Neutrophil (primary cell): ENCODE measurements around the gene TMEM212.

Experiments used
- H3K27ac ChIP-seq: fragments of 200-600 bp; sonication (generic); 2 replicates; pipeline ENCODE4 v1.5.1; 2016; ENCODE audit warnings: mild to moderate bottlenecking, moderate library complexity
- H3K27me3 ChIP-seq: fragments of 200-600 bp; sonication (generic); 2 replicates; pipeline ENCODE4 v1.6.0; 2016; ENCODE audit warnings: mild to moderate bottlenecking
- H3K36me3 ChIP-seq: fragments of 200-600 bp; sonication (generic); 2 replicates; pipeline ENCODE4 v1.5.1; 2017
- H3K4me1 ChIP-seq, 2 experiments: fragments of 200-600 bp in 1 of 2; sonication (generic) in 1 of 2; 1 replicate in 1 of 2; 2 replicates in 1 of 2; pipeline versions ENCODE4 v1.5.1 to v1.6.1; 2013 to 2016; ENCODE audit warnings: low read depth in 1 of 2, low read length in 1 of 2, mild to moderate bottlenecking in 1 of 2, moderate library complexity in 1 of 2; ENCODE audit not compliant: control insufficient read depth in 1 of 2, insufficient read depth in 1 of 2
- H3K4me3 ChIP-seq, 2 experiments: fragments of 200-600 bp in 1 of 2; sonication (generic) in 1 of 2; 1 replicate in 1 of 2; 2 replicates in 1 of 2; pipeline ENCODE4 v1.5.1; 2013 to 2016; ENCODE audit warnings: low read depth in 1 of 2, low read length in 1 of 2, mild to moderate bottlenecking in 1 of 2, moderate library complexity in 1 of 2
- H3K9me3 ChIP-seq: fragments of 200-600 bp; sonication (generic); 2 replicates; pipeline ENCODE4 v1.5.1; 2016
- CTCF ChIP-seq: fragments of 200-600 bp; sonication (generic); IDR thresholded peaks from 2 replicates; pipeline ENCODE4 v1.5.1; 2016; ENCODE audit warnings: antibody characterized with exemption

Gene TMEM212

GRCh38 chr3:171832989-171833388 lies 10.2 kb upstream of the TMEM212 start:
- no peak for TF ChIP-seq CTCF
- Histone ChIP-seq H3K36me3 (no peaks in the 10 kb centered on the region), H3K27ac (no peak overlapping the region), H3K27me3 (no peaks in the 10 kb centered on the region), H3K9me3 (no peaks in the 10 kb centered on the region), H3K4me1 (peaks cover 34 to 36% of the 10 kb centered on the region in 2 experiments), H3K4me3 (no peak overlapping the region)

GRCh38 chr3:171833789-171834460 lies 9.2 kb upstream of the TMEM212 start:
- H3K36me3 ChIP-seq = no peaks in the 10 kb centered on the region
- TF ChIP-seq CTCF = no peak
- H3K27ac ChIP-seq = no peak overlapping the region
- no peaks in the 10 kb centered on the region for H3K9me3 ChIP-seq
- peaks cover 24 to 27% of the 10 kb centered on the region in 2 experiments for H3K4me1 ChIP-seq
- no peaks in the 10 kb centered on the region for H3K27me3 ChIP-seq
- no peak overlapping the region for H3K4me3 ChIP-seq

- no peak overlapping the region for H3K27ac ChIP-seq
- peaks cover 19 to 22% of the 10 kb centered on the region in 2 experiments for H3K4me1 ChIP-seq
- TF ChIP-seq CTCF = no peak
- H3K27me3 ChIP-seq = no peaks in the 10 kb centered on the region
- H3K36me3 ChIP-seq = no peaks in the 10 kb centered on the region
- H3K9me3 ChIP-seq = no peaks in the 10 kb centered on the region
- H3K4me3 ChIP-seq = no peak overlapping the region
Observed at GRCh38 chr3:171834461-171834801, 8.7 kb upstream of the TMEM212 start.

- Histone ChIP-seq H3K9me3 (no peaks in the 10 kb centered on the region), H3K27ac (peak overlapping the region; percentile 32), H3K4me1 (peaks cover 12 to 15% of the 10 kb centered on the region in 2 experiments), H3K4me3 (no peak overlapping the region), H3K27me3 (no peaks in the 10 kb centered on the region), H3K36me3 (no peaks in the 10 kb centered on the region)
- TF ChIP-seq CTCF = no peak
Observed at GRCh38 chr3:171835116-171835515, 8.0 kb upstream of the TMEM212 start.

GRCh38 chr3:171835613-171836012 lies 7.5 kb upstream of the TMEM212 start:
- TF ChIP-seq CTCF = no peak
- Histone ChIP-seq H3K4me1 (peaks cover 7 to 10% of the 10 kb centered on the region in 2 experiments), H3K9me3 (no peaks in the 10 kb centered on the region), H3K27ac (no peak overlapping the region), H3K4me3 (no peak overlapping the region), H3K27me3 (no peaks in the 10 kb centered on the region), H3K36me3 (no peaks in the 10 kb centered on the region)

- H3K9me3 ChIP-seq = no peaks in the 10 kb centered on the region
- TF ChIP-seq CTCF = no peak
- no peak overlapping the region for H3K27ac ChIP-seq
- H3K4me1 ChIP-seq = peaks cover 6 to 10% of the 10 kb centered on the region in 2 experiments
- H3K36me3 ChIP-seq = no peaks in the 10 kb centered on the region
- H3K4me3 ChIP-seq = no peak overlapping the region
- H3K27me3 ChIP-seq = no peaks in the 10 kb centered on the region
Observed at GRCh38 chr3:171836855-171837254, 6.3 kb upstream of the TMEM212 start.
